ENCODE measurements around the gene TK1.

TK1 gene

GRCh38 chr17:78200451-78200850 lies 13.6 kb upstream of the TK1 start:
- H3K36me3 ChIP-seq (ENCODE audit: control insufficient read depth, insufficient read depth, low read length), result peaks cover 3% of the 10 kb centered on the region

GRCh38 chr17:78197147-78197832 lies 10.4 kb upstream of the TK1 start:
- DNase-seq (ENCODE audit: low read depth, low spot score), result no peak

More at GRCh38 chr17:78200451-78200850, 13.6 kb upstream of the TK1 start:
- DNase-seq (ENCODE audit: low read depth, low spot score), result no peak
- Histone ChIP-seq H3K9me3 (ENCODE audit: control insufficient read depth, insufficient read depth, low read length) (no peaks in the 10 kb centered on the region), H3K27me3 (ENCODE audit: control insufficient read depth, insufficient read depth, low read length) (no peaks in the 10 kb centered on the region), H3K4me3 (ENCODE audit: low read length) (no peak overlapping the region), H3K27ac (ENCODE audit: low read length) (no peak overlapping the region), H3K4me1 (ENCODE audit: control insufficient read depth, insufficient read depth, low read length) (peaks cover 4% of the 10 kb centered on the region)
- no CpG with 5 or more reads among the region's 6 CpGs for WGBS (ENCODE audit: insufficient coverage, insufficient read length)

GRCh38 chr17:78196716-78197115 lies 9.9 kb upstream of the TK1 start:
- Histone ChIP-seq H3K27ac (ENCODE audit: low read length) (no peak overlapping the region), H3K9me3 (ENCODE audit: control insufficient read depth, insufficient read depth, low read length) (no peaks in the 10 kb centered on the region), H3K4me3 (ENCODE audit: low read length) (no peak overlapping the region), H3K4me1 (ENCODE audit: control insufficient read depth, insufficient read depth, low read length) (peaks cover 4% of the 10 kb centered on the region), H3K36me3 (ENCODE audit: control insufficient read depth, insufficient read depth, low read length) (no peaks in the 10 kb centered on the region), H3K27me3 (ENCODE audit: control insufficient read depth, insufficient read depth, low read length) (no peaks in the 10 kb centered on the region)
- no CpG with 5 or more reads among the region's 5 CpGs for WGBS (ENCODE audit: insufficient coverage, insufficient read length)
- DNase-seq (ENCODE audit: low read depth, low spot score), result no peak

More at GRCh38 chr17:78197147-78197832, 10.4 kb upstream of the TK1 start:
- Histone ChIP-seq H3K27ac (ENCODE audit: low read length) (no peak overlapping the region), H3K4me1 (ENCODE audit: control insufficient read depth, insufficient read depth, low read length) (peaks cover 4% of the 10 kb centered on the region), H3K4me3 (ENCODE audit: low read length) (no peak overlapping the region), H3K36me3 (ENCODE audit: control insufficient read depth, insufficient read depth, low read length) (no peaks in the 10 kb centered on the region), H3K9me3 (ENCODE audit: control insufficient read depth, insufficient read depth, low read length) (no peaks in the 10 kb centered on the region), H3K27me3 (ENCODE audit: control insufficient read depth, insufficient read depth, low read length) (no peaks in the 10 kb centered on the region)
- WGBS (ENCODE audit: insufficient coverage, insufficient read length), result no CpG with 5 or more reads among the region's 9 CpGs

- Histone ChIP-seq H3K36me3 (ENCODE audit: control insufficient read depth, insufficient read depth, low read length) (peaks cover 22% of the 10 kb centered on the region), H3K9me3 (ENCODE audit: control insufficient read depth, insufficient read depth, low read length) (no peaks in the 10 kb centered on the region), H3K27me3 (ENCODE audit: control insufficient read depth, insufficient read depth, low read length) (no peaks in the 10 kb centered on the region), H3K4me1 (ENCODE audit: control insufficient read depth, insufficient read depth, low read length) (0 out of 2 replicates have a peak, but pooled peaks cover 5% of the 10 kb centered on the region), H3K27ac (ENCODE audit: low read length) (no peak overlapping the region), H3K4me3 (ENCODE audit: low read length) (peak overlapping the region; percentile 82; the same call in 1 of the 2 replicates)
- no CpG with 5 or more reads among the region's 10 CpGs for WGBS (ENCODE audit: insufficient coverage, insufficient read length)
- no peak for DNase-seq (ENCODE audit: low read depth, low spot score)
These were observed 716 bp downstream of the TK1 start for GRCh38 chr17:78185981-78186691.

- WGBS (ENCODE audit: insufficient coverage, insufficient read length), result no CpG with 5 or more reads among the region's 9 CpGs
- H3K27ac ChIP-seq (ENCODE audit: low read length), result no peak overlapping the region
- H3K36me3 ChIP-seq (ENCODE audit: control insufficient read depth, insufficient read depth, low read length), result peaks cover 21% of the 10 kb centered on the region
- H3K4me1 ChIP-seq (ENCODE audit: control insufficient read depth, insufficient read depth, low read length), result 0 out of 2 replicates have a peak, but pooled peaks cover 4% of the 10 kb centered on the region
- no peak overlapping the region for H3K4me3 ChIP-seq (ENCODE audit: low read length)
- no peak for DNase-seq (ENCODE audit: low read depth, low spot score)
- H3K27me3 ChIP-seq (ENCODE audit: control insufficient read depth, insufficient read depth, low read length), result no peaks in the 10 kb centered on the region
- no peaks in the 10 kb centered on the region for H3K9me3 ChIP-seq (ENCODE audit: control insufficient read depth, insufficient read depth, low read length)
These were observed 2.0 kb downstream of the TK1 start for GRCh38 chr17:78184868-78185267.

- H3K4me3 ChIP-seq (ENCODE audit: low read length), result no peak overlapping the region
- WGBS (ENCODE audit: insufficient coverage, insufficient read length), result no CpG with 5 or more reads among the region's 10 CpGs
- H3K27me3 ChIP-seq (ENCODE audit: control insufficient read depth, insufficient read depth, low read length), result no peaks in the 10 kb centered on the region
- H3K9me3 ChIP-seq (ENCODE audit: control insufficient read depth, insufficient read depth, low read length), result no peaks in the 10 kb centered on the region
- H3K36me3 ChIP-seq (ENCODE audit: control insufficient read depth, insufficient read depth, low read length), result peaks cover 26% of the 10 kb centered on the region
- 0 out of 2 replicates have a peak, but pooled peaks cover 4% of the 10 kb centered on the region for H3K4me1 ChIP-seq (ENCODE audit: control insufficient read depth, insufficient read depth, low read length)
- H3K27ac ChIP-seq (ENCODE audit: low read length), result no peak overlapping the region
- no peak for DNase-seq (ENCODE audit: low read depth, low spot score)
These were observed 2.5 kb downstream of the TK1 start for GRCh38 chr17:78184351-78184750.

GRCh38 chr17:78183916-78184315 lies 2.9 kb downstream of the TK1 start:
- H3K36me3 ChIP-seq (ENCODE audit: control insufficient read depth, insufficient read depth, low read length), result peaks cover 30% of the 10 kb centered on the region
- no peak overlapping the region for H3K27ac ChIP-seq (ENCODE audit: low read length)
- no CpG with 5 or more reads among the region's 12 CpGs for WGBS (ENCODE audit: insufficient coverage, insufficient read length)
- 0 out of 2 replicates have a peak, but pooled peaks cover 4% of the 10 kb centered on the region for H3K4me1 ChIP-seq (ENCODE audit: control insufficient read depth, insufficient read depth, low read length)
- H3K9me3 ChIP-seq (ENCODE audit: control insufficient read depth, insufficient read depth, low read length), result no peaks in the 10 kb centered on the region
- H3K27me3 ChIP-seq (ENCODE audit: control insufficient read depth, insufficient read depth, low read length), result no peaks in the 10 kb centered on the region
- no peak overlapping the region for H3K4me3 ChIP-seq (ENCODE audit: low read length)
- DNase-seq (ENCODE audit: low read depth, low spot score), result no peak

- Histone ChIP-seq H3K4me1 (ENCODE audit: control insufficient read depth, insufficient read depth, low read length) (0 out of 2 replicates have a peak, but pooled peaks cover 4% of the 10 kb centered on the region), H3K27me3 (ENCODE audit: control insufficient read depth, insufficient read depth, low read length) (no peaks in the 10 kb centered on the region), H3K4me3 (ENCODE audit: low read length) (no peak overlapping the region), H3K9me3 (ENCODE audit: control insufficient read depth, insufficient read depth, low read length) (no peaks in the 10 kb centered on the region), H3K27ac (ENCODE audit: low read length) (no peak overlapping the region), H3K36me3 (ENCODE audit: control insufficient read depth, insufficient read depth, low read length) (peaks cover 37% of the 10 kb centered on the region)
- WGBS (ENCODE audit: insufficient coverage, insufficient read length), result no CpG with 5 or more reads among the region's 13 CpGs
- no peak for DNase-seq (ENCODE audit: low read depth, low spot score)
These were observed 4.3 kb downstream of the TK1 start for GRCh38 chr17:78182504-78182903.

GRCh38 chr17:78180508-78180907 lies 6.3 kb downstream of the TK1 start:
- DNase-seq (ENCODE audit: low read depth, low spot score), result no peak
- Histone ChIP-seq H3K4me1 (ENCODE audit: control insufficient read depth, insufficient read depth, low read length) (0 out of 2 replicates have a peak, but pooled peaks cover 3% of the 10 kb centered on the region), H3K9me3 (ENCODE audit: control insufficient read depth, insufficient read depth, low read length) (no peaks in the 10 kb centered on the region), H3K27ac (ENCODE audit: low read length) (no peak overlapping the region), H3K27me3 (ENCODE audit: control insufficient read depth, insufficient read depth, low read length) (no peaks in the 10 kb centered on the region), H3K4me3 (ENCODE audit: low read length) (no peak overlapping the region), H3K36me3 (ENCODE audit: control insufficient read depth, insufficient read depth, low read length) (peaks cover 40% of the 10 kb centered on the region)
- WGBS (ENCODE audit: insufficient coverage, insufficient read length), result no CpG with 5 or more reads among the region's 2 CpGs

GRCh38 chr17:78180083-78180482 lies 6.8 kb downstream of the TK1 start:
- no CpG with 5 or more reads among the region's 14 CpGs for WGBS (ENCODE audit: insufficient coverage, insufficient read length)
- no peaks in the 10 kb centered on the region for H3K27me3 ChIP-seq (ENCODE audit: control insufficient read depth, insufficient read depth, low read length)
- no peaks in the 10 kb centered on the region for H3K9me3 ChIP-seq (ENCODE audit: control insufficient read depth, insufficient read depth, low read length)
- peaks cover 43% of the 10 kb centered on the region for H3K36me3 ChIP-seq (ENCODE audit: control insufficient read depth, insufficient read depth, low read length)
- no peak overlapping the region; the same call in 1 of the 2 replicates for H3K4me3 ChIP-seq (ENCODE audit: low read length)
- H3K27ac ChIP-seq (ENCODE audit: low read length), result no peak overlapping the region
- DNase-seq (ENCODE audit: low read depth, low spot score), result no peak
- H3K4me1 ChIP-seq (ENCODE audit: control insufficient read depth, insufficient read depth, low read length), result peaks cover 3% of the 10 kb centered on the region; the same call in 1 of the 2 replicates

Data from iPS DF 6.9 (cell line).